Measurements from ENCODE around the gene S100A8. TPM values are rescaled to one million over a fixed set of nuclear protein-coding genes. Genes with fewer than 3 reads are reported as not detected.

The S100A8 gene
- polyA plus RNA-seq, 3 donors, result 4,193 to 30,135 (median 27,689) TPM

GRCh38 chr1:153404086-153404635 lies 13.3 kb upstream of the S100A8 start:
- H3K36me3 ChIP-seq (replicated peaks in 1 of 2; ENCODE audit: control insufficient read depth in 1 of 2, insufficient read depth in 2 of 2, low read length in 2 of 2), result no peaks in the 10 kb centered on the region
- H3K4me3 Mint-ChIP-seq, result no peak overlapping the region
- H3K9ac ChIP-seq (ENCODE audit: insufficient read depth, low read length, poor library complexity, severe bottlenecking), result no peak overlapping the region
- 82% methylated on average over 4 of the region's 7 CpGs for WGBS (ENCODE audit: insufficient coverage)
- TF ChIP-seq, protein P1, sequence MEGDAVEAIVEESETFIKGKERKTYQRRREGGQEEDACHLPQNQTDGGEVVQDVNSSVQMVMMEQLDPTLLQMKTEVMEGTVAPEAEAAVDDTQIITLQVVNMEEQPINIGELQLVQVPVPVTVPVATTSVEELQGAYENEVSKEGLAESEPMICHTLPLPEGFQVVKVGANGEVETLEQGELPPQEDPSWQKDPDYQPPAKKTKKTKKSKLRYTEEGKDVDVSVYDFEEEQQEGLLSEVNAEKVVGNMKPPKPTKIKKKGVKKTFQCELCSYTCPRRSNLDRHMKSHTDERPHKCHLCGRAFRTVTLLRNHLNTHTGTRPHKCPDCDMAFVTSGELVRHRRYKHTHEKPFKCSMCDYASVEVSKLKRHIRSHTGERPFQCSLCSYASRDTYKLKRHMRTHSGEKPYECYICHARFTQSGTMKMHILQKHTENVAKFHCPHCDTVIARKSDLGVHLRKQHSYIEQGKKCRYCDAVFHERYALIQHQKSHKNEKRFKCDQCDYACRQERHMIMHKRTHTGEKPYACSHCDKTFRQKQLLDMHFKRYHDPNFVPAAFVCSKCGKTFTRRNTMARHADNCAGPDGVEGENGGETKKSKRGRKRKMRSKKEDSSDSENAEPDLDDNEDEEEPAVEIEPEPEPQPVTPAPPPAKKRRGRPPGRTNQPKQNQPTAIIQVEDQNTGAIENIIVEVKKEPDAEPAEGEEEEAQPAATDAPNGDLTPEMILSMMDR (IDR thresholded peaks at IDR 0.05), result no peak
- DNase-seq, result no peak
- peaks cover 11% of the 10 kb centered on the region for H3K79me2 ChIP-seq (ENCODE audit: insufficient read depth, low read length)
- peaks cover 52% of the 10 kb centered on the region for H3K4me1 Mint-ChIP-seq
- no peak overlapping the region for H2AFZ ChIP-seq (ENCODE audit: insufficient read depth, low read depth, low read length, poor library complexity, severe bottlenecking)
- no peak overlapping the region for H3K4me2 ChIP-seq (replicated peaks; ENCODE audit: extremely low read depth, low read length, poor library complexity, severe bottlenecking)
- H3K27ac ChIP-seq (ENCODE audit: low read depth in 1 of 2, low read length in 2 of 2), result peak overlapping the region; percentile 2 to 68
- intact Hi-C loops (cut with micrococcal nuclease), result loop anchor here (1.0 to 5.0 kb wide), 3 partner anchors 47 to 93 kb away; partner anchors contain the start of gene S100A9 (in 1 of the 2)
- no peaks in the 10 kb centered on the region for H3K27me3 ChIP-seq (ENCODE audit: control insufficient read depth in 2 of 2, insufficient read depth in 2 of 2, low read length in 2 of 2)
- H3K9me3 ChIP-seq (replicated peaks in 1 of 2; ENCODE audit: control insufficient read depth in 1 of 2, insufficient read depth in 1 of 2, low read length in 2 of 2), result no peaks in the 10 kb centered on the region
- peak overlapping the region in 3 of 7 donors; percentile 58 to 81 (median 80) for H3K27ac Mint-ChIP-seq
- H4K20me1 ChIP-seq (ENCODE audit: insufficient read depth, low read length), result no peaks in the 10 kb centered on the region
- peaks cover 0 to 2% of the 10 kb centered on the region in 2 donors for H3K36me3 Mint-ChIP-seq
- H3K27me3 Mint-ChIP-seq (ENCODE audit: low read depth in 3 of 3), result peaks cover 9 to 19% (median 14%) of the 10 kb centered on the region in 3 donors
- H3K4me3 ChIP-seq (replicated peaks in 1 of 3; ENCODE audit: low read depth in 2 of 3, low read length in 3 of 3), result peak overlapping the region in 1 of 3 experiments; percentile 51
- peaks cover 0 to 4% (median 2%) of the 10 kb centered on the region in 7 donors for H3K9me3 Mint-ChIP-seq
- H3K4me1 ChIP-seq (ENCODE audit: control insufficient read depth in 1 of 2, insufficient read depth in 2 of 2, low read length in 2 of 2), result peaks cover 45 to 48% of the 10 kb centered on the region in 2 donors

GRCh38 chr1:153403421-153404085 lies 12.7 kb upstream of the S100A8 start:
- peaks cover 11% of the 10 kb centered on the region for H3K79me2 ChIP-seq (ENCODE audit: insufficient read depth, low read length)
- peak in 1 of 3 donors; percentile 29 for DNase-seq
- intact Hi-C loops (cut with micrococcal nuclease), result loop anchor here (1.0 to 5.0 kb wide), 3 partner anchors 46 to 94 kb away; partner anchors contain the start of gene S100A9 (in 1 of the 2)
- Mint-ChIP-seq H3K9me3 (peaks cover 0 to 4% (median 2%) of the 10 kb centered on the region in 7 donors), H3K4me1 (peaks cover 58% of the 10 kb centered on the region), H3K36me3 (peaks cover 0 to 5% of the 10 kb centered on the region in 2 donors), H3K27ac (peak overlapping the region in 6 of 7 donors; percentile 60 to 84 (median 79)), H3K4me3 (no peak overlapping the region), H3K27me3 (ENCODE audit: low read depth in 3 of 3) (peaks cover 7 to 17% (median 12%) of the 10 kb centered on the region in 3 donors)
- peak overlapping the region in 1 of 3 experiments; percentile 51 for H3K4me3 ChIP-seq (replicated peaks in 1 of 3; ENCODE audit: low read depth in 2 of 3, low read length in 3 of 3)
- H3K4me2 ChIP-seq (replicated peaks; ENCODE audit: extremely low read depth, low read length, poor library complexity, severe bottlenecking), result no peak overlapping the region
- H3K9me3 ChIP-seq (replicated peaks in 1 of 2; ENCODE audit: control insufficient read depth in 1 of 2, insufficient read depth in 1 of 2, low read length in 2 of 2), result no peaks in the 10 kb centered on the region
- H2AFZ ChIP-seq (ENCODE audit: insufficient read depth, low read depth, low read length, poor library complexity, severe bottlenecking), result no peak overlapping the region
- H3K9ac ChIP-seq (ENCODE audit: insufficient read depth, low read length, poor library complexity, severe bottlenecking), result no peak overlapping the region
- H3K36me3 ChIP-seq (replicated peaks in 1 of 2; ENCODE audit: control insufficient read depth in 1 of 2, insufficient read depth in 2 of 2, low read length in 2 of 2), result no peaks in the 10 kb centered on the region
- peaks cover 52 to 54% of the 10 kb centered on the region in 2 donors for H3K4me1 ChIP-seq (ENCODE audit: control insufficient read depth in 1 of 2, insufficient read depth in 2 of 2, low read length in 2 of 2)
- H4K20me1 ChIP-seq (ENCODE audit: insufficient read depth, low read length), result no peaks in the 10 kb centered on the region
- H3K27me3 ChIP-seq (ENCODE audit: control insufficient read depth in 2 of 2, insufficient read depth in 2 of 2, low read length in 2 of 2), result no peaks in the 10 kb centered on the region
- 57% methylated on average over 7 of the region's 11 CpGs for WGBS (ENCODE audit: insufficient coverage)
- H3K27ac ChIP-seq (ENCODE audit: low read depth in 1 of 2, low read length in 2 of 2), result peak overlapping the region; percentile 2 to 68
- TF ChIP-seq, protein P1 (IDR thresholded peaks at IDR 0.05), result no peak

Data from CD14-positive monocyte (primary cell).